Neuronal stem cell (in vitro differentiated cells): ENCODE measurements around the gene TMEM59L.

Experiments used
- DNase-seq: peaks from one replicate; pipeline ENCODE4 v3.0.0-alpha.2; 2013; ENCODE audit warnings: low spot score
- H2AFZ ChIP-seq: one replicate; pipeline ENCODE4 v1.6.1; 2013; ENCODE audit warnings: mild to moderate bottlenecking, low read length, inconsistent platforms
- H2AK5ac ChIP-seq: 2 replicates; pipeline ENCODE4 v1.6.1; 2013; ENCODE audit warnings: low read depth, mild to moderate bottlenecking, inconsistent platforms, low read length, moderate library complexity, mixed read lengths
- H2BK120ac ChIP-seq: 2 replicates; pipeline ENCODE4 v1.6.1; 2013; ENCODE audit warnings: low read depth, mild to moderate bottlenecking, inconsistent platforms, low read length, moderate library complexity, mixed read lengths
- H2BK12ac ChIP-seq: one replicate; pipeline ENCODE4 v1.6.1; 2013; ENCODE audit warnings: low read length, inconsistent platforms
- H2BK15ac ChIP-seq: 2 replicates; pipeline ENCODE4 v1.6.1; 2013; ENCODE audit warnings: mild to moderate bottlenecking, low read length, inconsistent platforms, mixed read lengths
- H2BK5ac ChIP-seq: one replicate; pipeline ENCODE4 v1.6.1; 2013; ENCODE audit warnings: inconsistent platforms, mild to moderate bottlenecking, low read length, moderate library complexity
- H3K14ac ChIP-seq: one replicate; pipeline ENCODE4 v1.6.1; 2013; ENCODE audit warnings: low read length, inconsistent platforms
- H3K18ac ChIP-seq: 2 replicates; pipeline ENCODE4 v1.6.1; 2013; ENCODE audit warnings: low read length, inconsistent platforms
- H3K23ac ChIP-seq: 2 replicates; pipeline ENCODE4 v1.6.1; 2013; ENCODE audit warnings: low read depth, mild to moderate bottlenecking, mixed read lengths, low read length, inconsistent platforms; ENCODE audit not compliant: poor library complexity
- H3K27ac ChIP-seq: replicated peaks from 3 replicates; pipeline ENCODE4 v1.5.1; 2013; ENCODE audit warnings: low read length, inconsistent platforms
- H3K27me3 ChIP-seq, 3 experiments: 2 replicates each; pipeline ENCODE4 v1.6.1; 2013; ENCODE audit warnings: low read length in 3 of 3, mild to moderate bottlenecking in 2 of 3, inconsistent platforms in 1 of 3, low read depth in 1 of 3, mixed read lengths in 1 of 3, moderate library complexity in 1 of 3; ENCODE audit not compliant: control insufficient read depth in 3 of 3, insufficient read depth in 3 of 3
- H3K36me3 ChIP-seq, 2 donors: replicated peaks in 1 of 2; 2 replicates each; pipeline ENCODE4 v1.6.1; 2013; ENCODE audit warnings: low read length in 2 of 2; ENCODE audit not compliant: control insufficient read depth in 2 of 2, insufficient read depth in 2 of 2
- H3K4ac ChIP-seq: 2 replicates; pipeline ENCODE4 v1.6.1; 2013; ENCODE audit warnings: inconsistent platforms, mild to moderate bottlenecking, low read length, moderate library complexity
- H3K4me1 ChIP-seq, 2 donors: 1 replicate in 1 of 2; 2 replicates in 1 of 2; pipeline ENCODE4 v1.6.1; 2013; ENCODE audit warnings: low read length in 2 of 2, low read depth in 1 of 2; ENCODE audit not compliant: control insufficient read depth in 2 of 2, insufficient read depth in 1 of 2
- H3K4me2 ChIP-seq: one replicate; pipeline ENCODE4 v1.6.1; 2013; ENCODE audit warnings: mild to moderate bottlenecking, low read length, inconsistent platforms; ENCODE audit not compliant: insufficient read depth, poor library complexity, severe bottlenecking
- H3K4me3 ChIP-seq, 2 donors: 2 replicates each; pipeline ENCODE4 v1.5.1; 2013; ENCODE audit warnings: low read length in 2 of 2, mild to moderate bottlenecking in 2 of 2, inconsistent platforms in 1 of 2, moderate library complexity in 1 of 2
- H3K79me1 ChIP-seq: one replicate; pipeline ENCODE4 v1.6.1; 2013; ENCODE audit warnings: low read depth, mild to moderate bottlenecking, inconsistent platforms, low read length, moderate library complexity
- H3K9ac ChIP-seq: one replicate; pipeline ENCODE4 v1.6.1; 2013; ENCODE audit warnings: mild to moderate bottlenecking, low read depth, low read length, inconsistent platforms; ENCODE audit not compliant: poor library complexity
- H3K9me3 ChIP-seq, 2 donors: replicated peaks in 1 of 2; 2 replicates each; pipeline versions ENCODE3 to v1.6.1; 2013; ENCODE audit warnings: low read length in 2 of 2, mild to moderate bottlenecking in 2 of 2, inconsistent platforms in 1 of 2, low read depth in 1 of 2, mixed read lengths in 1 of 2, moderate library complexity in 1 of 2; ENCODE audit not compliant: control insufficient read depth in 2 of 2, insufficient read depth in 1 of 2
- H4K8ac ChIP-seq: one replicate; pipeline ENCODE4 v1.6.1; 2013; ENCODE audit warnings: low read depth, mild to moderate bottlenecking, inconsistent platforms, low read length, moderate library complexity
- H4K91ac ChIP-seq: one replicate; pipeline ENCODE4 v1.6.1; 2013; ENCODE audit warnings: low read length, low read depth, mild to moderate bottlenecking, inconsistent platforms; ENCODE audit not compliant: poor library complexity
- WGBS, 2 donors: extraction: QIAGEN DNeasy Blood & Tissue Kit; methylation state at CpG; one replicate each; pipeline ENCODE4 v1.1.7; 2013; ENCODE audit warnings: missing lambda C conversion rate in 2 of 2, mixed read lengths in 1 of 2; ENCODE audit not compliant: insufficient read length in 2 of 2, insufficient replicate concordance in 1 of 2; ENCODE audit errors: extremely low coverage in 2 of 2; 5-methylcytosine and 5-hydroxymethylcytosine counted together

TMEM59L gene

DNA sequence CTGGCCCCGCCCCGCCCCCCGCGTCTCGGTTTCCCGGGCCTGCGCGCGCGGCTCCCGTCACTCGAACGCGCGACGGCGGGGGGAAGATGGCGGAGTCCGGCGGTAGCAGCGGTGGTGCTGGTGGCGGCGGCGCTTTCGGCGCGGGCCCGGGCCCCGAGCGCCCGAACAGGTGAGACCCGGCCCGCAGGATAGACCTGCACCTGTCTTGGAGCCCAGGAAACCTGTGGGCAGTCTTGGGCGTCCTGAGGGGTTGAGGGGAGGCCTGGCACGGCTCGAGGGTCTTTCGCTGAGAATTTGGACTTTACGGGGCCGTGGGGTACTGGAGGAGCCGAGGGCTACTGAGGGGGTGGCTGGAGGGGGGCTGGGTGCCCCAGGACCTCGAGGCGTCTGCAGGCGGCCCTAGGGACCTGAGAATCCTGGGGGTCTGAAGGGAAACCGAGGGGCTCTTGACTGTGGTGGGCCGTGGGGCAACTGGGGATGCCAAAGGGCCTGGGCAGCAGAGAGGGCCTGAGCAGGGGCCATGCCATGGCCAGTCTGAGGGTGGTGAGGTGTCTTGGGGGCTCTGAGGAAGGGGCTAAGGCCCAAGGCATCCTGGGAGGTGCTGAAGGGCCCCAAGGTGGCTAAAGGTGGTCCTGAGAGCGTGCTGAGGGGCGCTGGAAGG lies 24.4 kb downstream of the TMEM59L start, which contains the start of gene KLHL26:
Gene KLHL26, plus strand, starts transcription at position 60 of the 661 bp plus-strand sequence. Its CDS starts 27 bp downstream, at position 87.
- peak within 1 kb of the TSS; percentile 58 for H3K27ac ChIP-seq
- peak within 1 kb of the TSS; percentile 89 for H3K4ac ChIP-seq
- H4K8ac ChIP-seq: peak within 1 kb of the TSS; percentile 6

DNA sequence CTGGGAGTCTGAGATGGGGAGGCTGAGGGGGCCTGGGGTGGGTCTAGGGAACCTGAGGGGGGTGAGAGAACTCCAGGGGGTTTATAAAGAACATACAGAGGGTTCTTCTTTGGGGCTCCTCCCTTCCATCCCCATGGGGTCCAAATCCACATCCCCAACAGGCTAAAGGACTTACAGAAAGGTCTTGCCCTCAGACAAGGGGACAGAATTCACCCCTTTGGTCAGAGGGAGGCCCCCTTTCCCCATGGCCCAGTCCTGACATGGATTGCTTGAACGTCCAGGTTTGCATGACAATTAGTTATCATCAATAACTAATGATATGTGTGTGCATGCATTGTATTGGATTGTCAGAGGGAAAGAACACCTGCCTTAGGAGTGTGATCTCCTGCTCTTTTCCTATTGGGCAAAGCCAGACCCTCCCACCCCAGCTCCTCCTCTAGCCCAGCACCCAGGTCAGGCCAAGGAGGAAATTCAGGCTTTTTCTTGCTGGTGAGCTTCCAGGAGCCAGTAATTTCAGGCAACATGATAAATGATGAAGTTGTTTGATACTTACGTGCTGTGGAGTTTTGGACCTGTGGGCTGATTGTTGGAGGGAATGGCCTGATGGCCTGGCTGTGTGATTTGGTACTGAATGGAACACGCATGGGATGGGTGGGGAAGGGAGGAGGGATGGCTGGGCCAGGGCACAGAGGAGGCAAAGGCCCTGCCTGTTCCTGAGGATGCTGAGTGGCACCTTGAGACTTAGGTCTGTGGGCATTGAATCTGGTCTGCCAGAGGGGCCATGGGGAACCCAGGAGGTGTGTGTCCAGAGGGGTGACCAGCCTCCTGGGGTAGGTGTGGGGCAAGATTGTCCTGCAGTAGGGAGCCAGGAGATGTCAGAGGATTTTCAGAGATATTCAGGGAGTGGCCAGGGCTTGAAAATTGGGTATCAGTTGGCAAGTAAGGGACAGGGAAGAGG lies 25.3 kb downstream of the TMEM59L start:
- H3K23ac ChIP-seq: no peak overlapping the region
- no peak for DNase-seq
- peak overlapping the region; percentile 7 for H3K9ac ChIP-seq
- H2AK5ac ChIP-seq: peak overlapping the region; percentile 95
- peak overlapping the region in 1 of 2 donors; percentile 96 for H3K4me3 ChIP-seq
- H4K8ac ChIP-seq: no peak overlapping the region
- H3K36me3 ChIP-seq: peaks cover 0 to 8% of the 10 kb centered on the region in 2 donors
- H2BK5ac ChIP-seq: peak overlapping the region; percentile 87
- H4K91ac ChIP-seq: no peak overlapping the region
- H3K4me1 ChIP-seq: peaks cover 7 to 22% of the 10 kb centered on the region in 2 donors
- H2AFZ ChIP-seq: no peak overlapping the region
- H2BK120ac ChIP-seq: peak overlapping the region; percentile 47
- H3K4ac ChIP-seq: no peak overlapping the region
- H3K4me2 ChIP-seq: peak overlapping the region; percentile 99
- H3K79me1 ChIP-seq: peaks cover 9% of the 10 kb centered on the region
- no peak overlapping the region for H3K14ac ChIP-seq
- H2BK12ac ChIP-seq: no peak overlapping the region
- peaks cover 0 to 9% (median 0%) of the 10 kb centered on the region in 3 experiments for H3K27me3 ChIP-seq
- no CpG with 5 or more reads among the region's 3 CpGs for WGBS, 2 donors
- H2BK15ac ChIP-seq: peak overlapping the region; percentile 85
- H3K9me3 ChIP-seq: no peaks in the 10 kb centered on the region
- H3K18ac ChIP-seq: no peak overlapping the region
- no peak overlapping the region for H3K27ac ChIP-seq

More for the DNA sequence above, 24.4 kb downstream of the TMEM59L start, which contains the start of gene KLHL26:
- peak within 1 kb of the TSS; percentile 87 for H2BK5ac ChIP-seq
- H3K9ac ChIP-seq: peak within 1 kb of the TSS; percentile 90
- peak within 1 kb of the TSS; percentile 47 for H2BK120ac ChIP-seq
- H2BK15ac ChIP-seq: peak within 1 kb of the TSS; percentile 85
- peaks cover 0 to 8% of the 10 kb centered on the region in 2 donors for H3K36me3 ChIP-seq
- peak within 1 kb of the TSS; percentile 99 for H3K4me2 ChIP-seq
- peak within 1 kb of the TSS; percentile 80 for H3K23ac ChIP-seq
- H2AK5ac ChIP-seq: peak within 1 kb of the TSS; percentile 95
- H3K9me3 ChIP-seq: no peaks in the 10 kb centered on the region
- DNase-seq: no peak
- H3K14ac ChIP-seq: peak within 1 kb of the TSS; percentile 94
- H3K18ac ChIP-seq: peak within 1 kb of the TSS; percentile 99
- H3K79me1 ChIP-seq: peaks cover 9% of the 10 kb centered on the region
- peaks cover 7 to 22% of the 10 kb centered on the region in 2 donors for H3K4me1 ChIP-seq
- H3K4me3 ChIP-seq: peak within 1 kb of the TSS; percentile 87 to 96
- peak within 1 kb of the TSS; percentile 87 for H2AFZ ChIP-seq
- no CpG with 5 or more reads among the region's 47 CpGs for WGBS, 2 donors
- H4K91ac ChIP-seq: no peak within 1 kb of the TSS
- H3K27me3 ChIP-seq: peaks cover 0 to 9% (median 0%) of the 10 kb centered on the region in 3 experiments
- peak within 1 kb of the TSS; percentile 73 for H2BK12ac ChIP-seq

DNA sequence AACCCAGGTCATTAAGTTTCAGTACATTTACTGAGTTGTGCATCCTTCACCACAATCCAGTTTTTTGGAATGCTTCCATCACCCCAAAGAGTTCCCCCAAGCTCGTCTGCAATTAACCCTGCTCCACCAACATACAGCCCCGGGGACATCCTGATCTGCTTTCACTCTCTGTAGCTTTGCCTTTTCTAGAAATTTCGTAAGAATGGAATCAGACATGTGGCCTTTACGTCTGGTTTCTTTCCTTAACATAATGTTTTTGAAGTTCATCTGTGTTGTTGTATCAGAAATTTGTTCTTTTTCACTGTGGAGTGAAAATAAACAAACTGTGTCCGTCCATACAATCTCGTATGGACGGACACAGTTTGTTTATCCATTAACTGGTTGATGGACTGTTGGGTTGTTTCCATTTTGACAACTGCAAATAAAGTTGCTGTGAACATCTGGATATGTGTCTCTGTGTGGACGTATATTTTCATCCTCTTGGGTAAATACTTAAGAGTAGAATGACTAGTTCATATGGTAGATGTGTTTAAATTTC lies 27.1 kb downstream of the TMEM59L start:
- Histone ChIP-seq H4K8ac (no peak overlapping the region), H3K9me3 (peaks cover 0 to 4% of the 10 kb centered on the region in 2 donors), H3K14ac (no peak overlapping the region), H3K4me2 (no peak overlapping the region), H3K79me1 (peaks cover 9% of the 10 kb centered on the region), H2BK5ac (no peak overlapping the region), H3K4me3 (no peak overlapping the region), H3K4ac (no peak overlapping the region), H2AFZ (no peak overlapping the region), H3K9ac (no peak overlapping the region), H2BK15ac (no peak overlapping the region), H3K27ac (no peak overlapping the region), H2BK120ac (no peak overlapping the region), H3K4me1 (peaks cover 9 to 20% of the 10 kb centered on the region in 2 donors), H3K23ac (no peak overlapping the region), H4K91ac (no peak overlapping the region), H2AK5ac (no peak overlapping the region), H2BK12ac (no peak overlapping the region), H3K18ac (no peak overlapping the region), H3K36me3 (peaks cover 0 to 8% of the 10 kb centered on the region in 2 donors), H3K27me3 (no peaks in the 10 kb centered on the region)
- DNase-seq: no peak
- WGBS, 2 donors: no CpG with 5 or more reads among the region's 8 CpGs
